WTC11 (cell line): Measurements from ENCODE around the gene DBR1. TPM values are rescaled to one million over a fixed set of nuclear protein-coding genes. Genes with fewer than 3 reads are reported as not detected.

Source experiments
- ATAC-seq: fragments of 200-7000 bp; cut with Tn5 transposase; 2 replicates; pipeline ENCODE4 v1.10.0; 2021; ENCODE audit warnings: mild to moderate bottlenecking, moderate library complexity
- CTCF ChIA-PET: fragments of 300-600 bp; sonication (Branson Sonifier 250); formaldehyde crosslinking; loops from one replicate; lab custom pipeline; 2021; ENCODE audit warnings: antibody characterized with exemption; lab: Charles Lee
- POLR2A ChIA-PET: fragments of 350-600 bp; sonication (Branson Sonifier 250); formaldehyde crosslinking; loops from one replicate; lab custom pipeline; 2021; ENCODE audit warnings: antibody characterized with exemption; lab: Charles Lee
- DNase-seq: peaks from one replicate; pipeline ENCODE4 v3.0.0; 2021; ENCODE audit warnings: low spot score
- H3K27ac Mint-ChIP-seq: 2 replicates; pipeline ENCODE4 v1.8.0; 2021; ENCODE audit warnings: mixed read lengths
- H3K27me3 Mint-ChIP-seq: 2 replicates; pipeline ENCODE4 v1.8.0; 2021; ENCODE audit warnings: low read depth, mild to moderate bottlenecking, moderate library complexity, mixed read lengths
- H3K36me3 Mint-ChIP-seq: 2 replicates; pipeline ENCODE4 v1.8.0; 2021; ENCODE audit warnings: mixed read lengths
- H3K4me1 Mint-ChIP-seq: 2 replicates; pipeline ENCODE4 v1.8.0; 2022; ENCODE audit warnings: mixed read lengths
- H3K4me3 Mint-ChIP-seq: 2 replicates; pipeline ENCODE4 v1.8.0; 2021; ENCODE audit warnings: mild to moderate bottlenecking, moderate library complexity, mixed read lengths
- H3K9me3 Mint-ChIP-seq: 2 replicates; pipeline ENCODE4 v1.8.0; 2021; ENCODE audit warnings: mixed read lengths
- CREM ChIP-seq: sonication (generic); formaldehyde crosslinking; IDR thresholded peaks from 2 replicates; pipeline ENCODE4 v1.8.1; 2022; ENCODE audit warnings: mild to moderate bottlenecking, missing genetic modification reagents, moderate library complexity
- CTCF ChIP-seq: fragments of 200-600 bp; IDR thresholded peaks from 2 replicates; pipeline ENCODE4 v1.8.0; 2022; ENCODE audit warnings: antibody characterized with exemption
- E2F1 ChIP-seq: sonication (generic); formaldehyde crosslinking; IDR thresholded peaks from 2 replicates; pipeline ENCODE4 v1.8.0; 2022; ENCODE audit warnings: mild to moderate bottlenecking, missing genetic modification reagents
- E2F4 ChIP-seq: sonication (generic); formaldehyde crosslinking; IDR thresholded peaks from 2 replicates; pipeline ENCODE4 v1.8.1; 2022; ENCODE audit warnings: low read depth, mild to moderate bottlenecking, moderate library complexity, missing genetic modification reagents, borderline replicate concordance
- ETV6 ChIP-seq: sonication (generic); formaldehyde crosslinking; IDR thresholded peaks from 2 replicates; pipeline ENCODE4 v1.8.1; 2022; ENCODE audit warnings: mild to moderate bottlenecking, missing genetic modification reagents
- FOXP1 ChIP-seq: sonication (generic); formaldehyde crosslinking; IDR thresholded peaks from 2 replicates; pipeline ENCODE4 v1.8.0; 2022; ENCODE audit warnings: missing genetic modification reagents, mild to moderate bottlenecking, moderate library complexity, borderline replicate concordance
- IRF2 ChIP-seq: sonication (generic); formaldehyde crosslinking; IDR thresholded peaks from 2 replicates; pipeline ENCODE4 v1.8.0; 2022; ENCODE audit warnings: low read depth, missing genetic modification reagents, borderline replicate concordance
- JAZF1 ChIP-seq: fragments of 250-450 bp; sonication (Bioruptor Pico); IDR thresholded peaks from 2 replicates; pipeline ENCODE4 v1.9.0; 2021; ENCODE audit warnings: moderate library complexity, mild to moderate bottlenecking, inconsistent platforms
- NR1H2 ChIP-seq: sonication (generic); formaldehyde crosslinking; IDR thresholded peaks from 2 replicates; pipeline ENCODE4 v1.9.0; 2021; ENCODE audit warnings: mild to moderate bottlenecking, moderate library complexity, missing genetic modification reagents
- OVOL2 ChIP-seq: fragments of 250-450 bp; sonication (Bioruptor Pico); IDR thresholded peaks from 2 replicates; pipeline ENCODE4 v1.9.0; 2021; ENCODE audit warnings: mild to moderate bottlenecking, borderline replicate concordance
- PREB ChIP-seq: sonication (generic); formaldehyde crosslinking; IDR thresholded peaks from 2 replicates; pipeline ENCODE4 v1.8.1; 2022; ENCODE audit warnings: mild to moderate bottlenecking, missing genetic modification reagents, moderate library complexity, borderline replicate concordance
- PRRX2 ChIP-seq: fragments of 250-450 bp; sonication (Bioruptor Pico); IDR thresholded peaks from 2 replicates; pipeline ENCODE4 v1.8.0; 2021; ENCODE audit warnings: mild to moderate bottlenecking
- SMAD4 ChIP-seq: sonication (generic); formaldehyde crosslinking; IDR thresholded peaks from 2 replicates; pipeline ENCODE4 v1.8.0; 2022; ENCODE audit warnings: mild to moderate bottlenecking, missing genetic modification reagents
- SP1 ChIP-seq: sonication (generic); formaldehyde crosslinking; conservative IDR thresholded peaks from 2 replicates; pipeline ENCODE4 v1.8.1; 2022; ENCODE audit warnings: missing genetic modification reagents
- TCF7 ChIP-seq: sonication (generic); formaldehyde crosslinking; IDR thresholded peaks from 2 replicates; pipeline ENCODE4 v1.8.0; 2022; ENCODE audit warnings: mild to moderate bottlenecking, low read depth, missing genetic modification reagents, moderate library complexity
- TEAD1 ChIP-seq: sonication (generic); formaldehyde crosslinking; IDR thresholded peaks from 2 replicates; pipeline ENCODE4 v1.8.0; 2022; ENCODE audit warnings: mild to moderate bottlenecking, missing genetic modification reagents
- TP53 ChIP-seq: sonication (generic); formaldehyde crosslinking; IDR thresholded peaks from 2 replicates; pipeline ENCODE4 v1.8.1; 2023; ENCODE audit warnings: mild to moderate bottlenecking, missing genetic modification reagents
- ZMAT4 ChIP-seq: fragments of 250-450 bp; sonication (Bioruptor Pico); IDR thresholded peaks from 2 replicates; pipeline ENCODE4 v1.9.0; 2021; ENCODE audit warnings: mild to moderate bottlenecking
- ZNF317 ChIP-seq: sonication (generic); formaldehyde crosslinking; IDR thresholded peaks from 2 replicates; pipeline ENCODE4 v1.8.1; 2023; ENCODE audit warnings: low read depth, mild to moderate bottlenecking, moderate library complexity, missing genetic modification reagents, borderline replicate concordance
- ZNF396 ChIP-seq: fragments of 250-450 bp; sonication (Bioruptor Pico); IDR thresholded peaks from 2 replicates; pipeline ENCODE4 v1.8.0; 2021; ENCODE audit warnings: mild to moderate bottlenecking, moderate library complexity, borderline replicate concordance
- ZNF532 ChIP-seq: fragments of 250-450 bp; sonication (Bioruptor Pico); IDR thresholded peaks from 2 replicates; pipeline ENCODE4 v1.9.0; 2021; ENCODE audit warnings: mild to moderate bottlenecking, borderline replicate concordance
- total RNA-seq: library from RNA; stranded (reverse); gene quantifications from 3 replicates; pipeline ENCODE4 v1.2.3, GENCODE V29; 2021

The DBR1 gene
- total RNA-seq, 1 experiment from 2014 or later, result 19.3 TPM

- TF ChIP-seq PREB (CRISPR knock-in tag) (no peak), NR1H2 (no peak)
These were observed 59.4 kb downstream of the DBR1 start, which contains the start of gene DZIP1L (continued) for GRCh38 chr3:138114988-138115971.

- POLR2A ChIA-PET, result no interaction called here
- peaks cover 4% of the 10 kb centered on the region for H3K9me3 Mint-ChIP-seq
- H3K4me3 Mint-ChIP-seq, result peak overlapping the region; percentile 85
- TF ChIP-seq CREM (0 out of 2 replicates have a peak, but pooled peaks have one; percentile 7), PRRX2 (CRISPR knock-in tag) (no peak), TP53 (CRISPR knock-in tag) (no peak), ETV6 (CRISPR knock-in tag) (no peak)
- H3K36me3 Mint-ChIP-seq, result no peaks in the 10 kb centered on the region
- peak; percentile 14 for ATAC-seq
- H3K27ac Mint-ChIP-seq, result no peak overlapping the region
- H3K4me1 Mint-ChIP-seq, result peaks cover 32% of the 10 kb centered on the region
- CTCF ChIA-PET, result interaction anchor here (1.2 to 2.3 kb wide), 4 partner anchors 15 to 105 kb away, joined by 4 to 13 read pairs (median 5); partner anchors contain the start of gene CLDN18
- DNase-seq, result peak; percentile 24
- H3K27me3 Mint-ChIP-seq, result peaks cover 9% of the 10 kb centered on the region
These were observed 60.2 kb downstream of the DBR1 start for GRCh38 chr3:138114431-138114918.

DNA sequence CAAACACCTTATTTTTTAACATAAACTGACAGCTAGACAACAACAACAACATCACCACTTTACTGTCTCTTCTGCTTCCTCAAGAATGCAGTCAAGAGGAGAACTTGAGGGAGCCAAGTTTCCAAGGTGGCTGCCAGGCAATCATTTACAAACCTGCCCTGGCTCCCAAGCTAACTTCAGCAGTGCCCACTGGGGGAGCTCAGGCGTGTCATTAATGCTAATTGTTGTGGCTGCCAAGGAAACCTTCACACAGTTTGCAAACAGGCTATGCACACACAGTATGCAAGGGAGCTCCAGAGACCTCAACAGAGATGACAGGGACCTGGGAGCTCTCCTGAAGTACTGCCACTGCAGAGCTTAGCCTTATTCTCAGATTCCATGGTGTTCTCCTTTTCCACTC lies 61.4 kb downstream of the DBR1 start:
- POLR2A ChIA-PET, result no interaction called here
- CTCF ChIA-PET, result interaction anchor here (1.0 to 1.6 kb wide), 2 partner anchors 12 to 16 kb away, joined by 6 to 14 read pairs; no protein-coding TSS in a partner anchor
- ATAC-seq, result peak; percentile 7; the same call in 1 of the 2 replicates
- Mint-ChIP-seq H3K4me3 (peak overlapping the region; percentile 10; the same call in 1 of the 2 replicates), H3K4me1 (peaks cover 31% of the 10 kb centered on the region), H3K27ac (no peak overlapping the region), H3K9me3 (peaks cover 4% of the 10 kb centered on the region), H3K36me3 (no peaks in the 10 kb centered on the region), H3K27me3 (peaks cover 6% of the 10 kb centered on the region)
- DNase-seq, result no peak
- TF ChIP-seq TEAD1 (CRISPR knock-in tag), result no peak
- no peak for TF ChIP-seq NR1H2
- no peak for TF ChIP-seq E2F4 (CRISPR knock-in tag)
- TF ChIP-seq TCF7 (CRISPR knock-in tag), result no peak
- no peak for TF ChIP-seq JAZF1 (CRISPR knock-in tag)
- no peak for TF ChIP-seq ZMAT4 (CRISPR knock-in tag)
- TF ChIP-seq IRF2 (CRISPR knock-in tag), result no peak
- no peak for TF ChIP-seq SP1 (CRISPR knock-in tag)
- no peak for TF ChIP-seq E2F1
- no peak for TF ChIP-seq ZNF317
- TF ChIP-seq ZNF532, result no peak
- TF ChIP-seq CTCF, result no peak
- no peak for TF ChIP-seq FOXP1 (CRISPR knock-in tag)
- no peak for TF ChIP-seq OVOL2 (CRISPR knock-in tag)
- TF ChIP-seq ZNF396 (CRISPR knock-in tag), result no peak
- no peak for TF ChIP-seq SMAD4
